SK-N-SH (cell line): Measurements from ENCODE around the gene ATP2C1. TPM values are rescaled to one million over a fixed set of nuclear protein-coding genes. Genes with fewer than 3 reads are reported as not detected.

Source experiments
- CTCF ChIA-PET: fragments of 300-600, 350-600 bp; formaldehyde crosslinking; extraction: SDS; loops from one replicate; lab custom pipeline; 2021; lab: Yijun Ruan, JAX
- POLR2A ChIA-PET: fragments of 350-600 bp; sonication (Branson Sonifier 250); formaldehyde crosslinking; extraction: SDS; loops from one replicate; lab custom pipeline; 2020; ENCODE audit warnings: antibody characterized with exemption, inconsistent platforms; lab: Yijun Ruan, JAX
- DNase-seq: peaks from one replicate; pipeline ENCODE4 v3.0.0; 2012
- H2AFZ ChIP-seq: fragments of 200-600 bp; sonication (generic); 2 replicates; pipeline ENCODE4 v1.8.1; 2016; ENCODE audit warnings: antibody characterized with exemption, mild to moderate bottlenecking, low read depth
- H3F3A ChIP-seq: fragments of 200-600 bp; sonication (generic); replicated peaks from 2 replicates; pipeline ENCODE3; 2016; ENCODE audit warnings: antibody characterized with exemption, mild to moderate bottlenecking; ENCODE audit not compliant: insufficient read depth
- H3K27ac ChIP-seq, 2 experiments: fragments of 200-500 bp in 1 of 2; fragments of 200-600 bp in 1 of 2; sonication (Bioruptor generic) in 1 of 2; sonication (generic), shearing (Covaris generic) in 1 of 2; 2 replicates each; pipeline versions ENCODE4 v1.5.1 to v1.6.1; 2014 to 2016; ENCODE audit warnings: low read depth in 2 of 2, inconsistent platforms in 1 of 2, low read length in 1 of 2, mild to moderate bottlenecking in 1 of 2, mixed read lengths in 1 of 2
- H3K27me3 ChIP-seq: fragments of 200-600 bp; sonication (generic), shearing (Covaris generic); 2 replicates; pipeline ENCODE4 v1.6.1; 2016; ENCODE audit warnings: mixed run types; ENCODE audit not compliant: insufficient read depth
- H3K36me3 ChIP-seq, 2 experiments: fragments of 200-500 bp in 1 of 2; fragments of 200-600 bp in 1 of 2; sonication (Bioruptor generic) in 1 of 2; sonication (generic) in 1 of 2; replicated peaks in 1 of 2; 2 replicates each; pipeline versions ENCODE3 to v1.5.1; 2014 to 2016; ENCODE audit warnings: low read length in 1 of 2, mild to moderate bottlenecking in 1 of 2; ENCODE audit not compliant: insufficient read depth in 2 of 2, control insufficient read depth in 1 of 2
- H3K4me1 ChIP-seq, 2 experiments: fragments of 200-500 bp in 1 of 2; fragments of 200-600 bp in 1 of 2; sonication (Bioruptor generic) in 1 of 2; sonication (generic), shearing (Covaris generic) in 1 of 2; 2 replicates each; pipeline versions ENCODE4 v1.5.1 to v1.6.1; 2014 to 2016; ENCODE audit warnings: low read depth in 1 of 2, low read length in 1 of 2, mixed run types in 1 of 2; ENCODE audit not compliant: insufficient read depth in 2 of 2, control insufficient read depth in 1 of 2
- H3K4me2 ChIP-seq: fragments of 200-600 bp; sonication (generic), shearing (Covaris generic); 2 replicates; pipeline ENCODE4 v1.6.1; 2017; ENCODE audit warnings: mixed run types
- H3K4me3 ChIP-seq, 2 experiments: fragments of 200-500 bp in 1 of 2; fragments of 200-600 bp in 1 of 2; sonication (Bioruptor generic) in 1 of 2; sonication (generic), shearing (Covaris generic) in 1 of 2; 2 replicates each; pipeline versions ENCODE4 v1.5.1 to v1.8.1; 2014 to 2016; ENCODE audit warnings: low read depth in 2 of 2, inconsistent platforms in 1 of 2, low read length in 1 of 2, mild to moderate bottlenecking in 1 of 2, mixed read lengths in 1 of 2, moderate library complexity in 1 of 2
- H3K79me2 ChIP-seq: fragments of 200-600 bp; sonication (generic); 2 replicates; pipeline ENCODE4 v1.8.1; 2017; ENCODE audit warnings: mild to moderate bottlenecking; ENCODE audit not compliant: insufficient read depth
- H3K9ac ChIP-seq: fragments of 200-600 bp; sonication (generic); 2 replicates; pipeline ENCODE4 v1.6.1; 2017; ENCODE audit warnings: mixed run types
- H3K9me2 ChIP-seq: fragments of 200-600 bp; sonication (generic); 2 replicates; pipeline ENCODE4 v1.6.1; 2017; ENCODE audit warnings: mixed run types
- H3K9me3 ChIP-seq: fragments of 200-600 bp; sonication (generic); 2 replicates; pipeline ENCODE4 v1.6.1; 2017; ENCODE audit warnings: mixed run types, mild to moderate bottlenecking, moderate library complexity
- H4K20me1 ChIP-seq: fragments of 200-600 bp; sonication (generic); 2 replicates; pipeline ENCODE4 v1.6.1; 2017; ENCODE audit warnings: mild to moderate bottlenecking, mixed run types; ENCODE audit not compliant: insufficient read depth
- CHD2 ChIP-seq: fragments of 150-350 bp; IDR thresholded peaks from 2 replicates; pipeline ENCODE4 v1.6.1; 2018; ENCODE audit warnings: low read length; ENCODE audit not compliant: partially characterized antibody
- CTCF ChIP-seq: fragments of 200-600 bp; sonication (generic); IDR thresholded peaks from 2 replicates; pipeline ENCODE4 v1.6.1; 2017; ENCODE audit warnings: antibody characterized with exemption, mild to moderate bottlenecking, moderate library complexity
- EP300 ChIP-seq, 2 experiments: IDR thresholded peaks; 2 replicates each; pipeline versions ENCODE4 v1.4.0 to v1.6.1; 2012; ENCODE audit warnings: borderline replicate concordance in 1 of 2, low read depth in 1 of 2, low read length in 1 of 2
- EZH2phosphoT487 ChIP-seq: fragments of 200-600 bp; sonication (generic); IDR thresholded peaks from 2 replicates; pipeline ENCODE4 v1.6.1; 2017; ENCODE audit warnings: low read depth, mixed run types, mild to moderate bottlenecking, antibody characterized with exemption, moderate library complexity, borderline replicate concordance
- FOSL2 ChIP-seq: IDR thresholded peaks from 2 replicates; pipeline ENCODE4 v1.4.0; 2012; ENCODE audit warnings: low read depth, mild to moderate bottlenecking, moderate library complexity, borderline replicate concordance
- FOXJ3 ChIP-seq: sonication (generic); formaldehyde crosslinking; IDR thresholded peaks from 2 replicates; pipeline ENCODE4 v1.5.1; 2020; ENCODE audit warnings: mild to moderate bottlenecking, missing genetic modification reagents
- FOXM1 ChIP-seq: IDR thresholded peaks from 2 replicates; pipeline ENCODE4 v1.4.0; 2012; ENCODE audit warnings: low read depth, mild to moderate bottlenecking
- GABPA ChIP-seq: IDR thresholded peaks from 2 replicates; pipeline ENCODE4 v1.4.0; 2012; ENCODE audit warnings: low read depth, mild to moderate bottlenecking
- GATA2 ChIP-seq: sonication (generic); formaldehyde crosslinking; IDR thresholded peaks from 2 replicates; pipeline ENCODE4 v1.5.0; 2020; ENCODE audit warnings: mild to moderate bottlenecking, missing genetic modification reagents
- IRF3 ChIP-seq: fragments of 150-350 bp; IDR thresholded peaks from 2 replicates; pipeline ENCODE4 v1.6.1; 2016; ENCODE audit warnings: mild to moderate bottlenecking, low read depth, low read length
- MEF2A ChIP-seq: IDR thresholded peaks from 2 replicates; pipeline ENCODE4 v1.4.0; 2012; ENCODE audit warnings: low read depth, borderline replicate concordance
- MXI1 ChIP-seq: IDR thresholded peaks from 2 replicates; pipeline ENCODE4 v1.6.1; 2012; ENCODE audit warnings: mild to moderate bottlenecking, low read depth, low read length, improper control_type of control experiment
- NRF1 ChIP-seq: IDR thresholded peaks from 2 replicates; pipeline ENCODE4 v1.6.1; 2012; ENCODE audit warnings: low read depth, mild to moderate bottlenecking, low read length
- RFX5 ChIP-seq: IDR thresholded peaks from 2 replicates; pipeline ENCODE4 v1.6.1; 2012; ENCODE audit warnings: mild to moderate bottlenecking, improper control_type of control experiment, low read length
- RXRA ChIP-seq: IDR thresholded peaks from 2 replicates; pipeline ENCODE4 v1.4.0; 2012; ENCODE audit warnings: low read depth, mild to moderate bottlenecking, borderline replicate concordance
- SMC3 ChIP-seq: IDR thresholded peaks from 2 replicates; pipeline ENCODE4 v1.6.1; 2012; ENCODE audit warnings: low read depth, low read length, improper control_type of control experiment
- TAF1 ChIP-seq: IDR thresholded peaks from 2 replicates; pipeline ENCODE4 v1.6.1; 2012; ENCODE audit warnings: low read depth, mild to moderate bottlenecking, low read length, moderate library complexity, borderline replicate concordance
- YY1 ChIP-seq: IDR thresholded peaks from 2 replicates; pipeline ENCODE4 v1.4.0; 2012; ENCODE audit warnings: low read depth, mild to moderate bottlenecking
- WGBS: methylation state at CpG from one replicate; pipeline ENCODE4 v1.1.6; 2017; ENCODE audit warnings: low lambda C conversion rate; 5-methylcytosine and 5-hydroxymethylcytosine counted together
- polyA plus RNA-seq, 3 experiments: library from polyadenylated mRNA; depleted of rRNA; stranded (reverse); fragments of >200 nt; gene quantifications; 2 replicates each; pipeline ENCODE4 v1.2.3, GENCODE V29; 2012
- TF ChIP-seq, protein P1 (sequence below): IDR thresholded peaks from 2 replicates; pipeline ENCODE4 v1.4.0; 2012; ENCODE audit warnings: low read depth, borderline replicate concordance
- TF ChIP-seq, protein P2 (sequence below): IDR thresholded peaks from 2 replicates; pipeline ENCODE4 v1.4.0; 2012; ENCODE audit warnings: low read depth

ATP2C1 gene
- polyA plus RNA-seq, 1 of the 3 experiments (the other 2 are of a cell fraction): 35.6 TPM

- no peaks in the 10 kb centered on the region for H3K9me3 ChIP-seq
- H3K4me2 ChIP-seq: no peak overlapping the region
- ChIA-PET CTCF (no interaction called here), POLR2A (no interaction called here)
- no peak overlapping the region for H3K4me3 ChIP-seq
- no peaks in the 10 kb centered on the region for H3K27me3 ChIP-seq
- H4K20me1 ChIP-seq: no peaks in the 10 kb centered on the region
- H3K4me1 ChIP-seq: no peaks in the 10 kb centered on the region
- no peak overlapping the region for H3K9ac ChIP-seq
- no peaks in the 10 kb centered on the region for H3K36me3 ChIP-seq
- TF ChIP-seq RXRA (no peak), GATA2 (CRISPR knock-in tag) (no peak), EZH2phosphoT487 (no peak), FOXJ3 (CRISPR knock-in tag) (no peak), EP300 (IDR thresholded peaks at IDR 0.05; ENCODE audit: borderline replicate concordance in 1 of 2, low read depth in 1 of 2, low read length in 1 of 2) (no peak), FOSL2 (no peak), NRF1 (no peak)
- TF ChIP-seq, protein P1, sequence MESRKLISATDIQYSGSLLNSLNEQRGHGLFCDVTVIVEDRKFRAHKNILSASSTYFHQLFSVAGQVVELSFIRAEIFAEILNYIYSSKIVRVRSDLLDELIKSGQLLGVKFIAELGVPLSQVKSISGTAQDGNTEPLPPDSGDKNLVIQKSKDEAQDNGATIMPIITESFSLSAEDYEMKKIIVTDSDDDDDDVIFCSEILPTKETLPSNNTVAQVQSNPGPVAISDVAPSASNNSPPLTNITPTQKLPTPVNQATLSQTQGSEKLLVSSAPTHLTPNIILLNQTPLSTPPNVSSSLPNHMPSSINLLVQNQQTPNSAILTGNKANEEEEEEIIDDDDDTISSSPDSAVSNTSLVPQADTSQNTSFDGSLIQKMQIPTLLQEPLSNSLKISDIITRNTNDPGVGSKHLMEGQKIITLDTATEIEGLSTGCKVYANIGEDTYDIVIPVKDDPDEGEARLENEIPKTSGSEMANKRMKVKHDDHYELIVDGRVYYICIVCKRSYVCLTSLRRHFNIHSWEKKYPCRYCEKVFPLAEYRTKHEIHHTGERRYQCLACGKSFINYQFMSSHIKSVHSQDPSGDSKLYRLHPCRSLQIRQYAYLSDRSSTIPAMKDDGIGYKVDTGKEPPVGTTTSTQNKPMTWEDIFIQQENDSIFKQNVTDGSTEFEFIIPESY: no peak
- no peaks in the 10 kb centered on the region for H3F3A ChIP-seq
- DNase-seq: no peak
- H3K79me2 ChIP-seq: no peaks in the 10 kb centered on the region
- no peak overlapping the region for H2AFZ ChIP-seq
- H3K9me2 ChIP-seq: no peaks in the 10 kb centered on the region
- no peak overlapping the region for H3K27ac ChIP-seq
These were observed 27.6 kb upstream of the ATP2C1 start for GRCh38 chr3:130866327-130866726.

GRCh38 chr3:130870423-130870822, 23.5 kb upstream of the ATP2C1 start:
- no peaks in the 10 kb centered on the region for H3K79me2 ChIP-seq
- H2AFZ ChIP-seq: no peak overlapping the region
- H3K36me3 ChIP-seq: no peaks in the 10 kb centered on the region
- POLR2A ChIA-PET: no interaction called here
- H4K20me1 ChIP-seq: no peaks in the 10 kb centered on the region
- H3K9me2 ChIP-seq: no peaks in the 10 kb centered on the region
- no peak for DNase-seq
- TF ChIP-seq GABPA (no peak), MEF2A (no peak), CHD2 (no peak), IRF3 (no peak), YY1 (no peak), CTCF (no peak), MXI1 (no peak), TAF1 (no peak), RXRA (no peak), FOXM1 (no peak), SMC3 (no peak), RFX5 (no peak), FOXJ3 (CRISPR knock-in tag) (no peak), FOSL2 (no peak), GATA2 (CRISPR knock-in tag) (no peak), EZH2phosphoT487 (no peak)
- TF ChIP-seq, protein P2, sequence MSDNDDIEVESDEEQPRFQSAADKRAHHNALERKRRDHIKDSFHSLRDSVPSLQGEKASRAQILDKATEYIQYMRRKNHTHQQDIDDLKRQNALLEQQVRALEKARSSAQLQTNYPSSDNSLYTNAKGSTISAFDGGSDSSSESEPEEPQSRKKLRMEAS: no peak
- CTCF ChIA-PET: interaction anchor here (0.9 kb wide), 1 partner anchor 23 kb away, joined by 4 read pairs; no protein-coding TSS in a partner anchor
- no peaks in the 10 kb centered on the region for H3K27me3 ChIP-seq
- H3K9ac ChIP-seq: no peak overlapping the region
- H3K4me2 ChIP-seq: no peak overlapping the region
- 0% methylated on average over 1 of the region's 1 CpG for WGBS
- no peaks in the 10 kb centered on the region for H3K9me3 ChIP-seq
- H3F3A ChIP-seq: no peaks in the 10 kb centered on the region
- H3K4me1 ChIP-seq: no peaks in the 10 kb centered on the region
- no peak overlapping the region for H3K27ac ChIP-seq
- no peak overlapping the region for H3K4me3 ChIP-seq
